NT2/D1 (cell line): ENCODE data around the gene PEX1.
A peak's percentile ranks its signal among the peaks of the same experiment; 100 is the strongest.
"Not testable (repeated sequence)": the region's sequence is repeated elsewhere in the genome, so short reads cannot be mapped to it uniquely, and the experiment has no call there.

Experiments
- DNase-seq: peaks from one replicate; pipeline ENCODE4 v3.0.0-alpha.2; 2011; ENCODE audit warnings: low read depth, low spot score
- H3K27me3 ChIP-seq: 2 replicates; pipeline ENCODE4 v1.6.0; 2011; ENCODE audit warnings: mild to moderate bottlenecking; ENCODE audit not compliant: insufficient read length, insufficient read depth
- H3K36me3 ChIP-seq: 2 replicates; pipeline ENCODE4 v1.6.1; 2011; ENCODE audit warnings: mild to moderate bottlenecking, low read length, mixed read lengths; ENCODE audit not compliant: insufficient read depth, insufficient read length
- H3K4me1 ChIP-seq: 2 replicates; pipeline ENCODE4 v1.5.1; 2011; ENCODE audit not compliant: insufficient read depth, insufficient read length
- H3K4me3 ChIP-seq: 2 replicates; pipeline ENCODE4 v1.5.1; 2011; ENCODE audit warnings: low read depth; ENCODE audit not compliant: insufficient read length
- H3K9ac ChIP-seq: 2 replicates; pipeline ENCODE4 v1.6.0; 2011; ENCODE audit warnings: low read depth; ENCODE audit not compliant: insufficient read length
- H3K9me3 ChIP-seq: 2 replicates; pipeline ENCODE4 v1.5.1; 2011; ENCODE audit warnings: mild to moderate bottlenecking, low read length; ENCODE audit not compliant: insufficient read depth
- SUZ12 ChIP-seq: IDR thresholded peaks from 2 replicates; pipeline ENCODE4 v1.6.1; 2011; ENCODE audit not compliant: insufficient read length, insufficient read depth; ENCODE audit errors: extremely low read depth
- YY1 ChIP-seq: IDR thresholded peaks from 2 replicates; pipeline ENCODE4 v1.6.1; 2011; ENCODE audit not compliant: insufficient read length, insufficient read depth
- ZNF274 ChIP-seq: IDR thresholded peaks from 2 replicates; pipeline ENCODE4 v1.6.1; 2011; ENCODE audit warnings: mild to moderate bottlenecking, low read depth, low read length

PEX1 gene

DNA sequence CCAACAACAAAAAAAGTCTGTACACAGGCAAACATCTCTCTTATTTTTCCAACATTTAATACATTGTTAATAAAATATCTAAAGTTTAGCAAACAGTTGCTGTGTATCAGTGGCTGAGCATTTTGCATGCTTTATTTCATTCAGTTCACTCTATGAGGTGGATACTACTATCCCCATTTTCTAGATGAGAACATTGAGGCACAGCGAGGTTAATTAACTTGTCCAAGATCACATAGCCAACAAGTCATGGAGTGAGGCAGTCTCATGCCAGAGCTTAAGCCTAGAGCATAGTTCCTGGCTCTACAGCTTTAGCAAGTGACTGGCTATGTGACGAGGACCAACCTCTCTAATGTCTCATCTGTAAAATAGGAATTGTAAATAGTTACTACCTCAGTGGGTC lies 76.7 kb downstream of the PEX1 start:
- no peak for DNase-seq
- Histone ChIP-seq H3K36me3 (peaks cover 76% of the 10 kb centered on the region), H3K4me1 (no peaks in the 10 kb centered on the region), H3K4me3 (no peak overlapping the region), H3K27me3 (no peaks in the 10 kb centered on the region), H3K9me3 (no peaks in the 10 kb centered on the region), H3K9ac (no peak overlapping the region)
- TF ChIP-seq YY1 (no peak), ZNF274 (no peak), SUZ12 (no peak)

DNA sequence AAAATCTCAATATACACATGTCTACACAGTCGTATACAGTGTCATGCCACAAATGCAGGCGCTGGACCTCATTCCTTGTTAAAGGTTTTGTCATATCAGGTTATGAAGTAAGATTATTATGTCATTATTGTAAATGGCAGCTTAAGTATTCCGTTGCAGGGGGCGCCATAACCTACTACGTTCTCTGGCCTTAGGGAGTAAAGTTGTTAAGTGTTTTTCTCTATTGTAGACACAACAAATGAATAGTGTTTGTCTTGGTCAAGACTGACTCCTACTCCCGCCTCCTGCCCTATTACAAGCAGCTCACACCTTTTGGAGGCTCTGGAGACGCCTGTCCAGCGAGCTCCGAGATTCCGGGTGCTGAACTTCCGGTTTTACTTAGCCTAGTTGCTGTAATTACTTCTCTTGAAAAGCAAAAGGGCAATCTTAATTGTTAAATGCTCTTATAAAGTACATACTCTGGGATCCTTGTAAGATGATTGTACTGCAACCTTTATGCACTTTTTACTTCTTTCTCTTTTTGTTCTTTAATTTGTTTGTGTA lies 80.0 kb downstream of the PEX1 start:
- Histone ChIP-seq H3K4me3 (peak overlapping the region; percentile 84), H3K27me3 (no peaks in the 10 kb centered on the region), H3K36me3 (peaks cover 47% of the 10 kb centered on the region), H3K9me3 (no peaks in the 10 kb centered on the region), H3K9ac (peak overlapping the region; percentile 90), H3K4me1 (no peaks in the 10 kb centered on the region)
- TF ChIP-seq ZNF274 (no peak), YY1 (no peak), SUZ12 (no peak)
- no peak for DNase-seq

DNA sequence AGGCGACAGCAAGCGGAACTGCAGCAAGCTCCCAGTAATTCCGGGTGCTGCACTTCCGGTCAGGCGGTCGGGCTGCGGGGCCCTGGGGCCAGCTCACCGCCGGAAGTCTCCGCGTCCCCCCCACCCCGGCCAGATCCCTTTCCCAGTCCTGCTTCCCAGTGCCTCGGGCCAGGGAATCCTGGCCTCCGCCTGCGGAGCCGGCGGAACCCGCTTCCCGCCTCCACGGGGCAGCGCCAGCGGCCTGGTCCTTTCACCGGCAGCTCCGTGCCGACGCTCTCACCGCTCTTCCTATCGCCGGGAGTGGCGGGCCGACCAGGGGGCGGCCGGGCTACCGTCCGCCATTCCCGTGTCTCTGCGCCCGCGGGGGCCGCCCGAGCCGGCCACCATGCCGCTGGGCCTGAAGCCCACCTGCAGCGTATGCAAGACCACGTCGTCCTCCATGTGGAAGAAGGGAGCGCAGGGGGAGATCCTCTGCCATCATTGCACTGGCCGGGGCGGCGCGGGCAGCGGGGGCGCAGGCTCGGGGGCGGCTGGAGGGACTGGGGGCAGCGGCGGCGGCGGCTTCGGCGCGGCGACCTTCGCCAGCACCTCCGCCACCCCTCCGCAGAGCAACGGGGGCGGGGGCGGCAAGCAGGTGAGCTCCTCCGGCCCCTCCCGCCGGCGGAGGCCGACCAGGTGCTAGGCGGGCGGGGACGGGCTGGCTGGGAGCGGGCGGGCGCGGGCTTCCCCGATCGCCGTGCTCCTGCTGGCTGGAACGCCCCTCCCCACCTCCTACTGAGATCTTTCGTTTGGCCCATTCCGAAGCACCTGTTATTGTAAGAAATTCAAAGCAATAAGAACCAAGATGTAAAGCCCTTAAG lies 80.7 kb downstream of the PEX1 start, which contains the start of gene GATAD1:
Gene GATAD1, plus strand, starts transcription at position 138 of the 860 bp plus-strand sequence. Its CDS starts 248 bp downstream, at position 386.
- peak within 1 kb of the TSS; percentile 90 for H3K9ac ChIP-seq
- peaks cover 40% of the 10 kb centered on the region for H3K36me3 ChIP-seq
- H3K9me3 ChIP-seq = no peaks in the 10 kb centered on the region
- H3K4me3 ChIP-seq = peak within 1 kb of the TSS; percentile 84
- DNase-seq = peak; percentile 89
- no peaks in the 10 kb centered on the region for H3K27me3 ChIP-seq
- H3K4me1 ChIP-seq = no peaks in the 10 kb centered on the region
- no peak for TF ChIP-seq ZNF274
- TF ChIP-seq YY1 = no peak
- no peak for TF ChIP-seq SUZ12

DNA sequence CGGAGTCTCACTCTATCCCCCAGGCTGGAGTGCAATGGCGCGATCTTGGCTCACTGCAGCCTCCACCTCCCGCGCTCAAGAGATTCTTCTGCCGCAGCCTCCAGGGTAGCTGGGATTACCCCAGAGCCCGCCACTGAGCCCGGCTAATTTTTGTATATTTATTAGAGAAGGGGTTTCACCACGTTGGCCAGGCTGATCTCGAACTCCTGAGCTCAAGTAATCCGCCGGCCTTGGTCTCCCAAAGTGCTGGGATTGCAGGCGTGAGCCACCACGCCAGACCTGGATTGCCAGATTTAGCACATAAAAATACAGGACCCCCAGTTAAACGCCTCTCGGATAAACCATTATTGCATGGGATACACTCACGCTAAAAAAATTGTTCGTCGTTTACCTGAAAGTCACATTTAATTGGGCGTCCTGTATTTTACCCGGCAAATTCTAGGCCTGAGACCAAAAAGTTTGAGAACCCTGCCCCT lies 81.4 kb downstream of the PEX1 start:
- Histone ChIP-seq H3K9ac (peak overlapping the region; percentile 51), H3K4me1 (no peaks in the 10 kb centered on the region), H3K27me3 (no peaks in the 10 kb centered on the region), H3K9me3 (no peaks in the 10 kb centered on the region), H3K36me3 (peaks cover 33% of the 10 kb centered on the region), H3K4me3 (peak overlapping the region; percentile 84)
- TF ChIP-seq YY1 = no peak
- TF ChIP-seq ZNF274 = no peak
- no peak for TF ChIP-seq SUZ12
- DNase-seq = no peak

DNA sequence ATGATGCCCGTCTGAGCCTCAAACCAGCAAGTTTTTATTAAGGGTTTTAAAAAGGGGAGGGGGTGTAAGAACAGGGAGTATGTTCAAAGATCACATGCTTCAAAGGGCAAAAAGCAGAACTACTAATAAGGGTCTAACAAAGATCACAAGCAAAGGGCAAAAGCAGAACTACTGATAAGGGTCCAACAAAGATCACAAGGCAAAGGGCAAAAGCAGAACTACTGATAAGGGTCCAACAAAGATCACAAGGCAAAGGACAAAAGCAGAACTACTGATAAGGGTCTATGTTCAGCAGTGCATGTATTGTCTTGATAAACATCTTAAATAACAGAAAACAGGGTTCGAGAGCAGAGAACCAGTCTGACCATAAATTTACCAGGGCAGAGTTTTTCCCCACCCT lies 85.6 kb downstream of the PEX1 start:
- H3K4me1 ChIP-seq, H3K27me3 ChIP-seq, H3K9me3 ChIP-seq, DNase-seq, H3K4me3 ChIP-seq, H3K36me3 ChIP-seq, H3K9ac ChIP-seq: not testable (repeated sequence)

DNA sequence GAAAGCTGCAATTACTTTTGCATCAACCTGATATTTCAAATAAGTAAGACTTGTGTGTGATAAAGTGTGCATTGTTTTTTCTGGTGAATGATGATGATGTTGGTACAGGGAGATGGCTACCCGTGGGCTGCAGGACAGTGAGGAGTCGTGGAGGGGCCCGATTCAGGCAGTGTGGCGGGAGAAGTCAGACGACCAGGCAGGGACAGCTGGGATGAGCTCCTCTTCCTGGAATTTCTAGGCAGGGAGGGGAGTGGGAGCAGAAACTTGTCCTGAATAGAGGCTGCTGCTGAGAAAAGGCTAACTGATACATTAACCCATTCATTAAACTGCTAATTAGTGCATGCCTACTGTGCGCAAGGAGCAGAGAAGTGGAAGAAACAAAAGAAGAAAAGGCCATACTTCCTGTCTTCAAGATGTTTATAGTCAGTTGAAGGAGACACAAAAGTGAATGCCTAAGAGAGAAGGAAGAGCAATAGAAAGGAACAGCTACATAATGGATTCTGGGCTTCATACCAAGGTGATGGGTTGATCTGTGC lies 90.3 kb downstream of the PEX1 start:
- H3K27me3 ChIP-seq = no peaks in the 10 kb centered on the region
- peaks cover 4% of the 10 kb centered on the region; the same call in 1 of the 2 replicates for H3K9me3 ChIP-seq
- no peak for DNase-seq
- H3K4me3 ChIP-seq = no peak overlapping the region
- no peaks in the 10 kb centered on the region for H3K36me3 ChIP-seq
- TF ChIP-seq YY1 (no peak), ZNF274 (no peak), SUZ12 (no peak)
- H3K4me1 ChIP-seq = peaks cover 2% of the 10 kb centered on the region
- no peak overlapping the region for H3K9ac ChIP-seq
